SU-DHL-6 (cell line): ENCODE measurements around the gene REC114.

ENCODE experiments used
- H2AFZ ChIP-seq: fragments of 200-600 bp; sonication (generic); 2 replicates; pipeline ENCODE4 v1.6.1; 2014; ENCODE audit warnings: low read depth, mild to moderate bottlenecking, moderate library complexity, mixed read lengths, antibody characterized with exemption, low read length; ENCODE audit not compliant: severe bottlenecking
- H3F3A ChIP-seq: fragments of 200-600 bp; shearing (Covaris generic); 2 replicates; pipeline ENCODE4 v1.6.0; 2016; ENCODE audit warnings: antibody characterized with exemption, mild to moderate bottlenecking; ENCODE audit not compliant: insufficient read depth
- H3K27ac ChIP-seq: fragments of 200-600 bp; sonication (generic); 2 replicates; pipeline ENCODE4 v1.5.1; 2016; ENCODE audit warnings: low read depth, mild to moderate bottlenecking, low read length, moderate library complexity, mixed read lengths
- H3K27me3 ChIP-seq: fragments of 200-600 bp; sonication (generic), shearing (Covaris generic); 2 replicates; pipeline ENCODE4 v1.6.0; 2014; ENCODE audit warnings: mild to moderate bottlenecking, low read length
- H3K36me3 ChIP-seq: fragments of 200-600 bp; sonication (generic); 2 replicates; pipeline ENCODE4 v1.6.1; 2014; ENCODE audit warnings: mild to moderate bottlenecking, low read length, mixed read lengths
- H3K4me2 ChIP-seq: fragments of 300-600, 200-600 bp; shearing (Covaris generic), sonication (generic); 2 replicates; pipeline ENCODE4 v1.6.0; 2014; ENCODE audit warnings: low read length, low read depth, mild to moderate bottlenecking; ENCODE audit not compliant: poor library complexity, severe bottlenecking
- H3K4me3 ChIP-seq: fragments of 200-600 bp; sonication (generic); 2 replicates; pipeline ENCODE4 v1.5.1; 2014; ENCODE audit warnings: antibody characterized with exemption, low read length, mild to moderate bottlenecking, mixed read lengths; ENCODE audit not compliant: insufficient read depth, poor library complexity, severe bottlenecking
- H3K79me2 ChIP-seq: fragments of 200-600 bp; sonication (generic); 2 replicates; pipeline ENCODE4 v1.6.1; 2014; ENCODE audit warnings: mild to moderate bottlenecking, low read length, moderate library complexity; ENCODE audit not compliant: insufficient read depth
- H3K9ac ChIP-seq: fragments of 200-600 bp; sonication (generic); 2 replicates; pipeline ENCODE4 v1.7.0; 2014; ENCODE audit warnings: mild to moderate bottlenecking, low read length
- H3K9me2 ChIP-seq: fragments of 200-600 bp; sonication (generic); replicated peaks from 2 replicates; pipeline ENCODE4 v1.6.1; 2014; ENCODE audit warnings: low read length; ENCODE audit not compliant: insufficient read depth
- H3K9me3 ChIP-seq: fragments of 200-600 bp; sonication (generic); 2 replicates; pipeline ENCODE4 v1.6.1; 2014; ENCODE audit warnings: low read length, mixed read lengths; ENCODE audit not compliant: insufficient read depth
- H4K20me1 ChIP-seq: fragments of 200-600 bp; sonication (generic); 2 replicates; pipeline ENCODE4 v1.6.1; 2014; ENCODE audit warnings: low read depth, mild to moderate bottlenecking, antibody characterized with exemption, low read length, moderate library complexity, mixed read lengths
- CTCF ChIP-seq: fragments of 200-600 bp; sonication (generic); IDR thresholded peaks from one replicate; pipeline ENCODE4 v1.5.1; 2017; ENCODE audit warnings: antibody characterized with exemption, mild to moderate bottlenecking, low read length, moderate library complexity; ENCODE audit not compliant: insufficient read depth, poor library complexity, severe bottlenecking
- EZH2phosphoT487 ChIP-seq: fragments of 200-600 bp; sonication (generic), shearing (Covaris generic); conservative IDR thresholded peaks from 2 replicates; pipeline ENCODE4 v1.6.1; 2018; ENCODE audit warnings: mild to moderate bottlenecking, antibody characterized with exemption, low read length, moderate library complexity, mixed read lengths

The REC114 gene

GRCh38 chr15:73495181-73495580 is 52.2 kb downstream of the REC114 start:
- H3K27ac ChIP-seq = no peak overlapping the region
- H3K79me2 ChIP-seq = no peaks in the 10 kb centered on the region
- H2AFZ ChIP-seq = no peak overlapping the region
- H3K4me2 ChIP-seq = no peak overlapping the region
- H3F3A ChIP-seq = no peaks in the 10 kb centered on the region
- no peaks in the 10 kb centered on the region for H3K9me3 ChIP-seq
- H3K36me3 ChIP-seq = no peaks in the 10 kb centered on the region
- H3K27me3 ChIP-seq = no peaks in the 10 kb centered on the region
- H4K20me1 ChIP-seq = no peaks in the 10 kb centered on the region
- H3K4me3 ChIP-seq = no peak overlapping the region
- TF ChIP-seq EZH2phosphoT487 = no peak
- no peak for TF ChIP-seq CTCF
- no peaks in the 10 kb centered on the region; the same call in 1 of the 2 replicates for H3K9me2 ChIP-seq
- H3K9ac ChIP-seq = no peak overlapping the region

DNA sequence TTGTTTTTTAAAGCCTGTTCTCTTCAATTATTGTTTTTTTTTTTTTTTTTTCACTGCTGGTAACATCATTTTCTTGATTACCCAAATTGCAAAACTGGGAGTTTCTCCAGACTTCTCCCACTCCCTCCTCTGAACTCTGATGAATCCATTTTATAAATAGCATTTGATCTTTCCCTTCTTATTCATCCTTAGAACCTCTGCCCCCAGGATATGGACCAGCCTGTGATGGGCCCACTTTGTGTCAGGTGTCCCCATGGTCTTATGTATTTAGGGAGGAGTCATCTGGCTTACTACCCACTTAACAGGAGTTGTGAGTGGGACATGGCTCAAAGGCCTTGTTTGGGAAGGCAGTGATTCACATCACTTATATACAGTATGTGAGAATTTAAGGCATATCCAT is 57.7 kb downstream of the REC114 start:
- H4K20me1 ChIP-seq = no peaks in the 10 kb centered on the region
- H3K9me3 ChIP-seq = no peaks in the 10 kb centered on the region
- no peak overlapping the region for H3K4me2 ChIP-seq
- no peaks in the 10 kb centered on the region for H3K36me3 ChIP-seq
- no peak overlapping the region for H3K4me3 ChIP-seq
- H3K27me3 ChIP-seq = no peaks in the 10 kb centered on the region
- no peak for TF ChIP-seq CTCF
- TF ChIP-seq EZH2phosphoT487 = no peak
- no peak overlapping the region for H3K27ac ChIP-seq
- H3K9ac ChIP-seq = no peak overlapping the region
- no peaks in the 10 kb centered on the region for H3K9me2 ChIP-seq
- no peaks in the 10 kb centered on the region for H3K79me2 ChIP-seq
- no peak overlapping the region for H2AFZ ChIP-seq
- no peaks in the 10 kb centered on the region for H3F3A ChIP-seq

DNA sequence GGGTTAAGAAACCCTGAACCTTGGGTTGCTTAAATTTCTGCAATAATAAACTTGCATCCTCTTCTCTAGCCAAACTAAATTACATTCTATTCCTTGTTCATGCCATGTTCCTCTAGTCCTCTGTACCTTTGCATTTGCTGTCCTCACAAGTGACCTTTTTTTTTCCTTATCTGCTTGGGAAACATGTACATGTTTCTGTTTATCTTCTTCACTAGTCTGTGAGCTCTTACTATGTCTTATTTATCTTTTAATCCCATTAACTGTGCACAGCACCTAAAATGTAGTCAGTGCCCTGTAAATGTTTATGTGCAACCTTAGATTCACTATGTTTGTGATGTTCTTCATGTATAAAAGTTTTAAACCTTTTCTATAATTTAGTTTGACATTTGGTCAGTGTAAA is 61.9 kb downstream of the REC114 start:
- Histone ChIP-seq H3K4me2 (no peak overlapping the region), H2AFZ (no peak overlapping the region), H3K27ac (no peak overlapping the region), H3F3A (no peaks in the 10 kb centered on the region), H3K79me2 (no peaks in the 10 kb centered on the region), H3K36me3 (no peaks in the 10 kb centered on the region), H3K4me3 (no peak overlapping the region), H3K9me2 (no peaks in the 10 kb centered on the region), H3K9ac (no peak overlapping the region), H3K9me3 (no peaks in the 10 kb centered on the region), H3K27me3 (no peaks in the 10 kb centered on the region), H4K20me1 (no peaks in the 10 kb centered on the region)
- TF ChIP-seq EZH2phosphoT487 (no peak), CTCF (no peak)

DNA sequence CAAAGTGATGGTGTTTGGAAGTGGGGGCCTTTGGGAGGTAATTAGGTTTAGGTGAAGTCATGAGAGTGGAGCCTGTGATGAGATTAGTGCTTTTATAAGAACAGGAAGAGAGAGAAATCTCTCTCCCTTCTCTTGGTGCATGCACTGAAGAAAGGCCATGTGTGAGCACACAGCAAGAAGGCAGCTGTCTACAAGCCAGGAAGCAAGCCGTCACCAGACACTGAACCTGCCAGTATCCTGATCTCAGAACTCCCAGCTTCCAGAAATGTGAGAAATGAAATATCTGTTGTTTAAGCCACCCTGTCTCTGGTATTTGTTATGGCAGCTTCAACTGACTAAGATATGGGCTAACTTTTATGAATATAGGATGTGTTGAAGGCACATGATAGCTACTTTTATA is 72.6 kb downstream of the REC114 start:
- no peaks in the 10 kb centered on the region for H3K9me2 ChIP-seq
- H3F3A ChIP-seq = no peaks in the 10 kb centered on the region
- H3K27ac ChIP-seq = no peak overlapping the region
- H3K9me3 ChIP-seq = no peaks in the 10 kb centered on the region
- no peak overlapping the region for H2AFZ ChIP-seq
- H3K27me3 ChIP-seq = no peaks in the 10 kb centered on the region
- no peak overlapping the region for H3K4me2 ChIP-seq
- no peaks in the 10 kb centered on the region for H3K36me3 ChIP-seq
- H3K9ac ChIP-seq = no peak overlapping the region
- H4K20me1 ChIP-seq = no peaks in the 10 kb centered on the region
- TF ChIP-seq CTCF = no peak
- no peak for TF ChIP-seq EZH2phosphoT487
- no peak overlapping the region for H3K4me3 ChIP-seq
- no peaks in the 10 kb centered on the region for H3K79me2 ChIP-seq
